SK-N-SH treated with all-trans-retinoic acid at 6 μM for 48 hours (cell line): ENCODE measurements around the gene GMEB2.

Experiments used
- ATAC-seq: fragments of 200-7000 bp; cut with Tn5 transposase; 3 replicates; pipeline ENCODE4 v1.9.1; 2020; ENCODE audit warnings: mild to moderate bottlenecking, moderate library complexity
- ARNTL ChIP-seq: fragments of 450-650 bp; formaldehyde crosslinking; IDR thresholded peaks from 2 replicates; pipeline ENCODE4 v1.5.0; 2020; ENCODE audit warnings: low read depth, mild to moderate bottlenecking, moderate library complexity, borderline replicate concordance
- BACH2 ChIP-seq: fragments of 250-450 bp; sonication (Bioruptor Pico); IDR thresholded peaks from 2 replicates; pipeline ENCODE4 v1.9.0; 2021; ENCODE audit warnings: mild to moderate bottlenecking, borderline replicate concordance
- CREB5 ChIP-seq: fragments of 250-450 bp; sonication (Bioruptor Pico); IDR thresholded peaks from 2 replicates; pipeline ENCODE4 v1.5.1; 2020; ENCODE audit warnings: low read depth, mild to moderate bottlenecking, moderate library complexity
- CSDC2 ChIP-seq: fragments of 250-450 bp; sonication (Bioruptor Pico); IDR thresholded peaks from 2 replicates; pipeline ENCODE4 v1.5.0; 2020; ENCODE audit warnings: mild to moderate bottlenecking, moderate library complexity
- CSRNP3 ChIP-seq: fragments of 250-450 bp; sonication (Bioruptor Pico); IDR thresholded peaks from 2 replicates; pipeline ENCODE4 v1.5.1; 2021; ENCODE audit warnings: mild to moderate bottlenecking, moderate library complexity
- GLIS3 ChIP-seq: fragments of 250-450 bp; sonication (Bioruptor Pico); IDR thresholded peaks from 2 replicates; pipeline ENCODE4 v1.5.0; 2020; ENCODE audit warnings: mild to moderate bottlenecking, moderate library complexity
- ISL1 ChIP-seq: fragments of 250-450 bp; sonication (Bioruptor Pico); IDR thresholded peaks from 2 replicates; pipeline ENCODE4 v2.1.2; 2022; ENCODE audit warnings: mild to moderate bottlenecking, moderate library complexity
- OSR1 ChIP-seq: fragments of 250-450 bp; sonication (Bioruptor Pico); IDR thresholded peaks from 2 replicates; pipeline ENCODE4 v1.8.0; 2022; ENCODE audit warnings: moderate library complexity, mild to moderate bottlenecking, inconsistent platforms
- PATZ1 ChIP-seq: fragments of 250-450 bp; sonication (Bioruptor Pico); IDR thresholded peaks from 2 replicates; pipeline ENCODE4 v1.8.0; 2020; ENCODE audit warnings: mild to moderate bottlenecking, moderate library complexity, borderline replicate concordance
- POU6F1 ChIP-seq: fragments of 250-450 bp; sonication (Bioruptor Pico); IDR thresholded peaks from 2 replicates; pipeline ENCODE4 v1.8.0; 2021; ENCODE audit warnings: low read depth, mild to moderate bottlenecking, moderate library complexity, borderline replicate concordance
- PPARA ChIP-seq: fragments of 250-450 bp; sonication (Bioruptor Pico); IDR thresholded peaks from 2 replicates; pipeline ENCODE4 v1.5.0; 2020; ENCODE audit warnings: mild to moderate bottlenecking, borderline replicate concordance
- RARB ChIP-seq: fragments of 250-450 bp; sonication (Bioruptor Pico); IDR thresholded peaks from 2 replicates; pipeline ENCODE4 v1.8.0; 2021; ENCODE audit warnings: mild to moderate bottlenecking, moderate library complexity
- SNAI2 ChIP-seq: fragments of 250-450 bp; sonication (Bioruptor Pico); IDR thresholded peaks from 2 replicates; pipeline ENCODE4 v1.5.0; 2020; ENCODE audit warnings: mild to moderate bottlenecking, moderate library complexity
- TCF4 ChIP-seq: fragments of 250-450 bp; sonication (Bioruptor Pico); IDR thresholded peaks from 2 replicates; pipeline ENCODE4 v1.8.0; 2021; ENCODE audit warnings: mild to moderate bottlenecking, moderate library complexity, borderline replicate concordance
- TOX ChIP-seq: fragments of 250-450 bp; sonication (Bioruptor Pico); IDR thresholded peaks from 2 replicates; pipeline ENCODE4 v1.8.0; 2021; ENCODE audit warnings: mild to moderate bottlenecking, moderate library complexity, borderline replicate concordance
- TSHZ2 ChIP-seq: fragments of 250-450 bp; sonication (Bioruptor Pico); IDR thresholded peaks from 2 replicates; pipeline ENCODE4 v1.5.0; 2020; ENCODE audit warnings: mild to moderate bottlenecking, moderate library complexity
- ZC3H10 ChIP-seq: fragments of 250-450 bp; sonication (Bioruptor Pico); IDR thresholded peaks from 2 replicates; pipeline ENCODE4 v1.5.1; 2021; ENCODE audit warnings: mild to moderate bottlenecking, moderate library complexity
- ZFP30 ChIP-seq: fragments of 450-650 bp; formaldehyde crosslinking; IDR thresholded peaks from 2 replicates; pipeline ENCODE4 v1.5.0; 2022; ENCODE audit warnings: mild to moderate bottlenecking, moderate library complexity
- ZNF565 ChIP-seq: fragments of 450-650 bp; formaldehyde crosslinking; conservative IDR thresholded peaks from 2 replicates; pipeline ENCODE4 v1.5.0; 2020; ENCODE audit warnings: low read depth, mild to moderate bottlenecking, moderate library complexity
- ZNF70 ChIP-seq: fragments of 450-650 bp; formaldehyde crosslinking; IDR thresholded peaks from 2 replicates; pipeline ENCODE4 v1.5.0; 2020; ENCODE audit warnings: mild to moderate bottlenecking, moderate library complexity
- ZNF8 ChIP-seq: fragments of 450-650 bp; formaldehyde crosslinking; IDR thresholded peaks from 2 replicates; pipeline ENCODE4 v1.5.0; 2020; ENCODE audit warnings: mild to moderate bottlenecking, moderate library complexity

The GMEB2 gene

GRCh38 chr20:63553251-63553932, 73.5 kb downstream of the GMEB2 start:
- peak; percentile 81 for ATAC-seq
- no peak for TF ChIP-seq TOX
- 0 out of 2 replicates have a peak, but pooled peaks have one; percentile 30 for TF ChIP-seq GLIS3 (CRISPR knock-in tag)

- TF ChIP-seq PATZ1 (no peak), PPARA (CRISPR knock-in tag) (no peak), OSR1 (CRISPR knock-in tag) (no peak), CSDC2 (no peak), GLIS3 (CRISPR knock-in tag) (no peak), ARNTL (CRISPR knock-in tag) (no peak), BACH2 (CRISPR knock-in tag) (no peak), TSHZ2 (no peak), ZNF70 (CRISPR knock-in tag) (no peak), ZNF8 (CRISPR knock-in tag) (no peak), POU6F1 (CRISPR knock-in tag) (no peak), TCF4 (CRISPR knock-in tag) (no peak)
- ATAC-seq, result no peak
These were observed 74.2 kb downstream of the GMEB2 start for GRCh38 chr20:63552481-63553249.

GRCh38 chr20:63551068-63551467, 75.8 kb downstream of the GMEB2 start:
- no peak for TF ChIP-seq RARB (CRISPR knock-in tag)
- TF ChIP-seq TOX, result no peak
- TF ChIP-seq CSRNP3 (CRISPR knock-in tag), result no peak
- no peak for TF ChIP-seq PPARA (CRISPR knock-in tag)
- no peak for TF ChIP-seq GLIS3 (CRISPR knock-in tag)
- TF ChIP-seq ZNF70 (CRISPR knock-in tag), result no peak
- no peak for TF ChIP-seq SNAI2 (CRISPR knock-in tag)
- TF ChIP-seq CSDC2, result no peak
- no peak for TF ChIP-seq ZC3H10 (CRISPR knock-in tag)
- no peak for TF ChIP-seq CREB5 (CRISPR knock-in tag)
- TF ChIP-seq ISL1 (CRISPR knock-in tag), result no peak
- TF ChIP-seq TSHZ2, result no peak
- no peak for TF ChIP-seq ZNF565
- no peak for TF ChIP-seq ARNTL (CRISPR knock-in tag)
- no peak for TF ChIP-seq ZNF8 (CRISPR knock-in tag)
- TF ChIP-seq ZFP30 (CRISPR knock-in tag), result no peak
- TF ChIP-seq, all 23 proteins: peak for 0
- no peak for ATAC-seq
